Activated CD8-positive, alpha-beta T cell treated with anti-CD3 and anti-CD28 coated beads for 36 hours (primary cell): Measurements from ENCODE around the gene ADGRL4. TPM values are rescaled to one million over a fixed set of nuclear protein-coding genes. Genes with fewer than 3 reads are reported as not detected.

Experiments
- ATAC-seq: fragments of 200-7000 bp; cut with Tn5 transposase; one replicate; pipeline ENCODE4 v1.10.0; 2021; ENCODE audit warnings: mild to moderate bottlenecking, moderate library complexity
- CTCF ChIA-PET: fragments of 350-600 bp; sonication (Branson Sonifier 250); formaldehyde crosslinking; loops from one replicate; lab custom pipeline; 2021; ENCODE audit warnings: antibody characterized with exemption; lab: Charles Lee
- POLR2A ChIA-PET: fragments of 350-600 bp; sonication (Branson Sonifier 250); formaldehyde crosslinking; loops from one replicate; lab custom pipeline; 2021; ENCODE audit warnings: antibody characterized with exemption; lab: Charles Lee
- DNase-seq: peaks from one replicate; pipeline ENCODE4 v3.0.0-alpha.2; 2020
- H3K27ac Mint-ChIP-seq: one replicate; pipeline ENCODE4 v1.8.0; 2021; ENCODE audit warnings: mild to moderate bottlenecking, mixed read lengths
- H3K27me3 Mint-ChIP-seq: one replicate; pipeline ENCODE4 v1.8.0; 2021; ENCODE audit warnings: mixed read lengths
- H3K36me3 Mint-ChIP-seq: one replicate; pipeline ENCODE4 v1.8.0; 2021; ENCODE audit warnings: low read depth, mixed read lengths
- H3K4me1 Mint-ChIP-seq: one replicate; pipeline ENCODE4 v1.8.0; 2021; ENCODE audit warnings: low read depth, mixed read lengths
- H3K4me3 Mint-ChIP-seq: one replicate; pipeline ENCODE4 v1.8.0; 2021; ENCODE audit warnings: mild to moderate bottlenecking, moderate library complexity, mixed read lengths
- H3K9me3 Mint-ChIP-seq: one replicate; pipeline ENCODE4 v1.8.0; 2021; ENCODE audit warnings: mixed read lengths
- CTCF ChIP-seq: fragments of 200-600 bp; IDR thresholded peaks from one replicate; pipeline ENCODE4 v1.8.0; 2022; ENCODE audit warnings: antibody characterized with exemption, mild to moderate bottlenecking
- intact Hi-C: fragments of 100-400 bp; cut with micrococcal nuclease; formaldehyde crosslinking; loops from one replicate; pipeline ENCODE4 v1.10.0; 2022
- total RNA-seq, 2 experiments: library from RNA; stranded (reverse); gene quantifications; one replicate each; pipeline ENCODE4 v1.2.3, GENCODE V29; 2021

Gene ADGRL4
- total RNA-seq, 2 experiments from 2014 or later, result not detected

GRCh38 chr1:78911956-78912880, 94.3 kb downstream of the ADGRL4 start:
- Mint-ChIP-seq H3K9me3 (no peaks in the 10 kb centered on the region), H3K4me1 (no peaks in the 10 kb centered on the region), H3K36me3 (no peaks in the 10 kb centered on the region), H3K4me3 (no peak overlapping the region), H3K27me3 (no peaks in the 10 kb centered on the region), H3K27ac (no peak overlapping the region)
- POLR2A ChIA-PET, result no interaction called here
- CTCF ChIA-PET, result no interaction called here
- ATAC-seq (no peak), DNase-seq (no peak)
- no peak for TF ChIP-seq CTCF
- intact Hi-C loops, result no loop called here

- POLR2A ChIA-PET, result no interaction called here
- no peak overlapping the region for H3K4me3 Mint-ChIP-seq
- CTCF ChIA-PET, result no interaction called here
- H3K4me1 Mint-ChIP-seq, result no peaks in the 10 kb centered on the region
- no peak overlapping the region for H3K27ac Mint-ChIP-seq
- intact Hi-C loops, result no loop called here
- DNase-seq, result no peak
- no peaks in the 10 kb centered on the region for H3K9me3 Mint-ChIP-seq
- ATAC-seq, result no peak
- no peaks in the 10 kb centered on the region for H3K27me3 Mint-ChIP-seq
- H3K36me3 Mint-ChIP-seq, result no peaks in the 10 kb centered on the region
- no peak for TF ChIP-seq CTCF
Measured at GRCh38 chr1:78902641-78903040, 103.9 kb downstream of the ADGRL4 start.

GRCh38 chr1:78894811-78895210, 111.7 kb downstream of the ADGRL4 start:
- Mint-ChIP-seq H3K4me1 (no peaks in the 10 kb centered on the region), H3K27me3 (no peaks in the 10 kb centered on the region), H3K9me3 (no peaks in the 10 kb centered on the region), H3K4me3 (no peak overlapping the region), H3K27ac (no peak overlapping the region), H3K36me3 (no peaks in the 10 kb centered on the region)
- ChIA-PET POLR2A (no interaction called here), CTCF (no interaction called here)
- intact Hi-C loops, result no loop called here
- DNase-seq (no peak), ATAC-seq (no peak)
- TF ChIP-seq CTCF, result no peak

- no peaks in the 10 kb centered on the region for H3K36me3 Mint-ChIP-seq
- CTCF ChIA-PET, result no interaction called here
- POLR2A ChIA-PET, result no interaction called here
- intact Hi-C loops, result no loop called here
- TF ChIP-seq CTCF, result no peak
- ATAC-seq (no peak), DNase-seq (no peak)
- no peaks in the 10 kb centered on the region for H3K4me1 Mint-ChIP-seq
- no peaks in the 10 kb centered on the region for H3K9me3 Mint-ChIP-seq
- no peak overlapping the region for H3K4me3 Mint-ChIP-seq
- H3K27ac Mint-ChIP-seq, result no peak overlapping the region
- no peaks in the 10 kb centered on the region for H3K27me3 Mint-ChIP-seq
Measured at GRCh38 chr1:78892260-78892840, 114.2 kb downstream of the ADGRL4 start.

GRCh38 chr1:78887458-78887857, 119.1 kb downstream of the ADGRL4 start:
- ChIA-PET POLR2A (no interaction called here), CTCF (no interaction called here)
- Mint-ChIP-seq H3K4me1 (no peaks in the 10 kb centered on the region), H3K36me3 (no peaks in the 10 kb centered on the region), H3K4me3 (no peak overlapping the region), H3K9me3 (no peaks in the 10 kb centered on the region), H3K27ac (no peak overlapping the region), H3K27me3 (peaks cover 1% of the 10 kb centered on the region)
- no peak for DNase-seq
- intact Hi-C loops, result no loop called here
- TF ChIP-seq CTCF, result no peak
- no peak for ATAC-seq
